GM19035 (cell line): ENCODE data around the gene PLPPR1.

Experiments used
- ATAC-seq: cut with Tn5 transposase; IDR thresholded peaks from one replicate; pipeline ENCODE4 v1.9.1; 2021; ENCODE audit not compliant: unreplicated experiment

The PLPPR1 gene

GRCh38 chr9:101333926-101334702 lies 305.6 kb downstream of the PLPPR1 start:
- no peak for ATAC-seq

DNA sequence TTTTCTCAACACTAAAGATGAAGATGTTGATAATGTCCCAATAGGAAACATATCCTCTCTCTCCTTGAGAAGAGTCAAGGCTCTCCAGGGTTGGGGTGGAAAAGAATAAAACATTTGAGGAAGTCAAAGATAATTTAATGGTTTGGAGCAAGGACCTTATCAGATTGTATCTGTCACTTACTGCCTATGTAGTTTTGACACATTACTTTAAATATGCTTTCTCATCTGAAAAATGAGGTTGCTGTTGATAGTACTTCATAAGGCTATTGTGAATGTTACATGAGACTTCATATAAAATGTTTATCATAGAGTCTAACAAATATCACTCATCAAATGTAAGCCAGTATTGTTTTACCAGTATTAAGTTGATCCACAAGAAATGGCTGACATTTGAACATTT lies 307.6 kb downstream of the PLPPR1 start:
- no peak for ATAC-seq

DNA sequence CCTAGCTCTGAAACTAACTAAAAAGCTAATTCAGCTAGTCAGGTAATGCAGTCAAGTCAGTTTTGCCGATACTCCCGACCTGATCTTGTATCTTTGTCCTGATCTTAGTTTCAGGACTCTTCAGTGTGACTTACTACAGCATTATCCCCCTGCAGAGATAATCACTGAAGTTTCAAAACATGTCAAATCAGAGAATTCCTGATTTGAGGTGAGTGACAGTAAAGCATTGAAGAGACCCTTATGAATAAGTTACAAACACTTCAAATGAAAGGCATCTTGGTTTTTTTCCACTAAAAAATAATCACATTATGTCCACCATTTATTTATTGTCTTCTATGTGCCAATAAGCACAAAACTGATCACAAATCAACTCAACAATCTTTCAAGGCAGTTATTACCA lies 308.7 kb downstream of the PLPPR1 start:
- ATAC-seq: no peak

GRCh38 chr9:101341958-101342357 lies 313.4 kb downstream of the PLPPR1 start:
- no peak for ATAC-seq

GRCh38 chr9:101342595-101342994 lies 314.1 kb downstream of the PLPPR1 start:
- no peak for ATAC-seq

- no peak for ATAC-seq
Observed at GRCh38 chr9:101350285-101350684, 321.8 kb downstream of the PLPPR1 start.

GRCh38 chr9:101352892-101353463 lies 324.5 kb downstream of the PLPPR1 start:
- no peak for ATAC-seq

- no peak for ATAC-seq
Observed at GRCh38 chr9:101353683-101354082, 325.2 kb downstream of the PLPPR1 start.

- no peak for ATAC-seq
Observed at GRCh38 chr9:101354143-101354764, 325.7 kb downstream of the PLPPR1 start.

GRCh38 chr9:101354765-101355708 lies 326.5 kb downstream of the PLPPR1 start:
- no peak for ATAC-seq

GRCh38 chr9:101356619-101357018 lies 328.1 kb downstream of the PLPPR1 start:
- ATAC-seq: no peak

GRCh38 chr9:101359679-101360078 lies 331.2 kb downstream of the PLPPR1 start:
- no peak for ATAC-seq

- ATAC-seq: no peak
Observed at GRCh38 chr9:101360647-101361046, 332.1 kb downstream of the PLPPR1 start.

DNA sequence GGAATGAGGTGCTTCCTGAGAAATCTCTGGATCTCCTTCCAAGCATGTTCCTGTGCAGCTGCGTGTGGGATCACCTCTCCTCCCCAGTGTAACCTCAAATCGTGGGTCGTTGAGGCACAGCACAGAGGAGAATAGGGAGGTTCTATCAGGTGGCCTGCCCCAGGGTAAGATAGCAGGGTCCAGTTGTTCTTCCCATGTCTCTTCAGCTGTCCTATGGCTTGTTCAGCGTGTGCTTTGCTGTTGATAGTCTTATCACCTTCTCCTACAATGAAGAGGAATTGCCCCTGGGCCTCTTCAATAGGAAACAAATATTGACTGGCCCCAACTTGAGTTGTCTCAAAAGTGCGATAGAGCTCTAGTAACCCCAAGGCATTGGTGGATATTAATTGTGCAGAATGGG lies 333.9 kb downstream of the PLPPR1 start:
- ATAC-seq: no peak

GRCh38 chr9:101365181-101365580 lies 336.7 kb downstream of the PLPPR1 start:
- ATAC-seq: no peak

DNA sequence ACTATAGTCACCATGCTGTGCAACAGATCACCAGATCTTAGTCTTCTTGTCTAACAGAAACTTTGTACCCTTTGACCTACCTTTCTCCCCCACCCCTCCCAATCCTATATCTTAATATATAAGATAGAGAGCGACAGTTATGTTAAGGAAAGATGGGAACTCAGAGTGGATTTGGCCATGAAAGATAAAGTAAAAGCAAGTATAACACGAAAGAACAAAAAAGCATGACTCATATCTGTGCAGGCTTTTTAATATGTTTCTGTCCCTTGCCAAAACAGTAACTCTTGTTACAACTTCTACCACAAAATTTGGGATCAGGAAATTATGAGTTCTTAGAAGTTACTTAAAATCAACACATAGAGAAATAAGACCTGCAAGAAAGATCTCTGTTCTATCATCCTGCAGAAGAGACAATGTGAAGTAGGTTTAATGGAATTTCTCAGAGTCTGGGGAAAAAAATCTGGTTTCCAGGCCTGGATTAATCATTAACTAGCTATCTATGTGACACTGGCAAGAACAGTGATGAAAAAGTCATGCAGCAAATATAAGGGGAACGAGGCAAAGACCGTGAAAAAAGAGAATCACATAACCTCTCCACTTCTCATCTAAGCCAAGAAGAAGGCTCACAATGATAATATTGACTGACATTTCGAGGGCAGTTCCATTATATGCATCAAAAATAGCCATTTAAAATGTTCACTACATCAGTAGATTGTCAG lies 337.7 kb downstream of the PLPPR1 start:
- no peak for ATAC-seq

DNA sequence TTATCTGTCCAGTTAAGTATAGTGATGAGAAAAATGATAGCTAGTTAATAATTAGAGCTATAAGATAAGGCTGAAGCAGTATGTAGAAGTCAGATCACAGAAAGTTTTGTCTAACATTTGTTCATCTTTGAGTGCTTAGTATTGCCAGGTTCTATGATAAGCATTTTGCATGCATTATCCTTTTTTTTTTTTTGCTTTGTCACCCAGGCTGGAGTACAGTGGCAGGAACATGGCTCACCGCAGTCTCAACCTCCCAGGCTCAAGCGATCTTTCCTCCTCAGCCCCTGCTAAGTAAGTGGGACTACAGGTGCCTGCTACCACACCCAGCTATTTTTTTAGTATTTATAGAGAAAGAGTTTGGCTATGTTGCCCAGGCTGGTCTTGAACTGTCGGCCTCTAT lies 338.8 kb downstream of the PLPPR1 start:
- no peak for ATAC-seq

DNA sequence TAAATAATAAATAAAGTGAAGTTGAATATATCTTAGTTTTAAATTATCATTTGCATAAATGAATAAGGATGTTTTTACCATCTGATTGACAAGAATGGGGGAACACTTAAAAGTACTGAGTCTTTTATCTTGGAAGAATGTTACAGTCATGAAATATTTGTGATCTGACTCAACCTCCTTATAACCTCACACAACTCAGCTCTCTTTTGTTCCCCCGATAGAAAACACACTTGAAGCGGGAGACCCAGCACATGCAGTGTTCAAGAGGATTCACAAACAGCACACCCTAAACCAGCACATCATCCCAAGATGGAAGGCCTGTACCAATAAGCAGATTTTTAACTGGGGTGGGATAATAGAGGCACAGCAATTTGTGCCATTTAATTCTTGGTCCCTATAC lies 340.8 kb downstream of the PLPPR1 start:
- no peak for ATAC-seq

- ATAC-seq: no peak
Observed at GRCh38 chr9:101369884-101370531, 341.5 kb downstream of the PLPPR1 start.

GRCh38 chr9:101371813-101372212 lies 343.3 kb downstream of the PLPPR1 start:
- no peak for ATAC-seq
